ENCODE data around the gene CHMP5.

CHMP5 gene

DNA sequence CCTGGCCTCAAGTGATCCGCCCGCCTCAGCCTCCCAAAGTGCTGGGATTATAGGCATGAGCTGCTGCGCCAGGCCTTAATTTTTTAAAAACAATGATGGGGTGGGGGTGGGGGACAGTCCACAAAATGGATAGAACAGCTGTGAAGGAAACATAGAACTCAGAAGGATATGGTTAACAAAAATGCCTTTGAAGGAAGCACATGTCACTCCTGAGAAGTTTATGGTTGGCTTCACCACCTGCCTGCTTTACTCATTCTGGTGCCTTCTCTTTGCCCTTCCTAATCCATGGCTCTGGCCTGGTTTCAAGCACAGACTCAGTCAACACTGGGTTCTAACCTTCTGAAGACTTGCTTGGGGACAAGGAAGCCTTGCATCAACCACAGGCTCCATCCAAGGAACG, 10.6 kb upstream of the CHMP5 start:
- Mint-ChIP-seq H3K4me1 (peaks cover 9 to 10% of the 10 kb centered on the region in 2 donors), H3K27ac (no peak overlapping the region), H3K36me3 (peaks cover 41 to 65% of the 10 kb centered on the region in 2 donors)

GRCh38 chr9:33255014-33255413, 9.8 kb upstream of the CHMP5 start:
- no peaks in the 10 kb centered on the region for H3K27me3 Mint-ChIP-seq
- peaks cover 44 to 67% of the 10 kb centered on the region in 2 donors for H3K36me3 Mint-ChIP-seq
- H3K4me3 Mint-ChIP-seq: no peak overlapping the region
- H3K9me3 Mint-ChIP-seq: no peaks in the 10 kb centered on the region
- no peak for ATAC-seq (replicated peaks)
- no peak overlapping the region for H3K27ac Mint-ChIP-seq
- no peak for DNase-seq
- peaks cover 3 to 7% of the 10 kb centered on the region in 2 donors for H3K4me1 Mint-ChIP-seq

More for the DNA sequence above, 10.6 kb upstream of the CHMP5 start:
- no peak overlapping the region for H3K4me3 Mint-ChIP-seq
- H3K27me3 Mint-ChIP-seq: no peaks in the 10 kb centered on the region
- no peaks in the 10 kb centered on the region for H3K9me3 Mint-ChIP-seq
- no peak for ATAC-seq (replicated peaks)
- no peak for DNase-seq

DNA sequence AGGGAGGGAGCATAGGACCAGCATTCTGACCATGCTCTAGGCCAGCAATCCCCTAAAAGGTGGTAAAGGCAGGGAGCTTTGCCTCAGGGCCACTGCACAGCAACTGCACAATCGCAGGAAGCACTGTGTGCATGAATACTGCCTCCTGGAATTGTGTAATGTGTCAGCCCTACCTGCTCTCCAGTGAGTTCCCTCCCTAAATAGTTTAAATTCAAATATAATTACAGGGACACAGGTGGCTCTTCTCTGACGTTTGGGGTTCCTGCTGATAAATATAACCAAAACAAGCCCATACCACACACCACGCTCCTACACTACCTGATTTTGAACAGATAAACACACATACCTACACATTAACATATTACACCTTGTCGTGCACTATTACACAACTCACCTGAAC, 9.4 kb upstream of the CHMP5 start:
- no peak overlapping the region for H3K27ac Mint-ChIP-seq
- no peak for DNase-seq
- H3K27me3 Mint-ChIP-seq: no peaks in the 10 kb centered on the region
- peaks cover 48 to 69% of the 10 kb centered on the region in 2 donors for H3K36me3 Mint-ChIP-seq
- H3K4me3 Mint-ChIP-seq: no peak overlapping the region
- no peaks in the 10 kb centered on the region for H3K9me3 Mint-ChIP-seq
- no peak for ATAC-seq (replicated peaks)
- H3K4me1 Mint-ChIP-seq: peaks cover 4 to 9% of the 10 kb centered on the region in 2 donors

- Mint-ChIP-seq H3K9me3 (no peaks in the 10 kb centered on the region), H3K36me3 (peaks cover 48 to 65% of the 10 kb centered on the region in 2 donors), H3K27me3 (no peaks in the 10 kb centered on the region), H3K4me3 (no peak overlapping the region), H3K27ac (no peak overlapping the region), H3K4me1 (peaks cover 4 to 11% of the 10 kb centered on the region in 2 donors)
- ATAC-seq (replicated peaks): no peak
- no peak for DNase-seq
Measured at GRCh38 chr9:33256236-33256635, 8.6 kb upstream of the CHMP5 start.

DNA sequence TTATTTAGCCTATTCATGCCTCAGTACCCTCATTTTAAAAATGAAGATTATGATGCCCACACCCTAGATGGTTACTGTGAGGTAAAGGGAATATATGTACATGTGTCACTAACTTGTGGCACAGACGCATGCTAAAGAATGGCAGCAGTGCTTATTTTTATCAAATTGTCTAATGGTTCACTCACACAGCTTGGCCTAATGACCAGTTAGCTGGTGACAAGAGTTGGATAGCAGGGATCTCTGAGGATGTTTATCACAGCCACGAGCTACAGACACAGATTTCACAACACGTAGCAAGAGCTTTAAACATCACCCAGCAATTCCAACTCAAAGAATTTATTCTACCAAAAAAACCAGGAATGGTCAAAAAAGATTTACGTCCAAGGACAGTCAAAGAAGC, 7.6 kb upstream of the CHMP5 start:
- no peak overlapping the region for H3K27ac Mint-ChIP-seq
- ATAC-seq (replicated peaks) (no peak), DNase-seq (no peak)
- H3K4me3 Mint-ChIP-seq: no peak overlapping the region
- no peaks in the 10 kb centered on the region for H3K9me3 Mint-ChIP-seq
- H3K4me1 Mint-ChIP-seq: peaks cover 4 to 11% of the 10 kb centered on the region in 2 donors
- peaks cover 48 to 65% of the 10 kb centered on the region in 2 donors for H3K36me3 Mint-ChIP-seq
- no peaks in the 10 kb centered on the region for H3K27me3 Mint-ChIP-seq

DNA sequence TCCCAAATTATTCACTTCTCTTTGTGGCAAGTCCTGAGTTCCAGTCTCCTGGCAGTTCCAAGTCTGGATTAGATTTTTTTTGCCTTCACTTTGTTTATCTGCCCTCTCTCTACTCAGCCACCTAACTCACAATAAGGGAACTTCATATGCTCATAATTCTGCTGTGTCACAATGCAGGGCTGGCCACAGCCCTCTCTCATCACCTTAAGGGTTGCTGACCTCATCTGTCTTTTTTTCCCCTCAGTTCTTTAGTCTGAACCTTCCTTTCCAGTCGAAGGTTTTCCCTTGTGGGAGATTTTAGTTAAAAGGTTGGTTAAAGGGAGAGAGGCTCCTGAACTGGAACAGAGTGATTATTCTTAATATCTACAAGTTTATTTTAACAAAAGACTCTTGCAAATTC, 4.5 kb upstream of the CHMP5 start:
- peaks cover 19 to 33% of the 10 kb centered on the region in 2 donors for H3K4me1 Mint-ChIP-seq
- no peaks in the 10 kb centered on the region for H3K27me3 Mint-ChIP-seq
- H3K4me3 Mint-ChIP-seq: no peak overlapping the region
- H3K27ac Mint-ChIP-seq: no peak overlapping the region
- H3K36me3 Mint-ChIP-seq: peaks cover 45 to 60% of the 10 kb centered on the region in 2 donors
- no peaks in the 10 kb centered on the region for H3K9me3 Mint-ChIP-seq
- no peak for DNase-seq
- ATAC-seq (replicated peaks): no peak

- Mint-ChIP-seq H3K36me3 (peaks cover 47 to 56% of the 10 kb centered on the region in 2 donors), H3K9me3 (no peaks in the 10 kb centered on the region), H3K27me3 (no peaks in the 10 kb centered on the region), H3K4me1 (peaks cover 30 to 55% of the 10 kb centered on the region in 2 donors), H3K4me3 (peak overlapping the region; percentile 92 to 93), H3K27ac (peak overlapping the region; percentile 96)
- ATAC-seq (replicated peaks) (peak; percentile 12 to 18), DNase-seq (no peak)
Measured at GRCh38 chr9:33263131-33264002, 1.5 kb upstream of the CHMP5 start.

DNA sequence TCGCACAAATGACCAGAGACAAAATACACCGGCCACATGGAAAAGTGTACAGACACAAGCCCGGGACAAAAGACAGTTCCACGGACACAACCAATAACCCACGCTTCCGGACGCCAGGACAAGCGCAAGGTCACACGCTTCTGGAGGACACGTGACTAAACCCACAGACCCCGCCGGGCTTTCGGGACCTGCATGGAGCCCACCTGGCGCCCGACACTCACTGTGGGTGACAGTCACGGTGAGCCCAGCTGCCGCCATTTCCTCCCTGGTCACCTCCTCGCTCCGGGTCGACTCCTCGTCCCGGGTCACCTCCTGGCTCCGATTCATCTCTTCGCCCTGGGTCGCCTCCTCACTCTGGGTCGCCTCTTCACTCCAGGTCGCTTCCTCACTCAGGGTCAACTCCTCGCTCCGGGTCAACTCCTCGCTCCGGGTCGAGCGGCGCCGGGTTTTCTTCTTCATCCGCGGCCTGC, 811 bp upstream of the CHMP5 start:
- Mint-ChIP-seq H3K4me1 (peaks cover 30 to 55% of the 10 kb centered on the region in 2 donors), H3K27ac (peak overlapping the region; percentile 96), H3K27me3 (no peaks in the 10 kb centered on the region), H3K36me3 (peaks cover 40 to 49% of the 10 kb centered on the region in 2 donors), H3K9me3 (no peaks in the 10 kb centered on the region), H3K4me3 (peak overlapping the region; percentile 92 to 93)
- peak; percentile 28 to 35 for ATAC-seq (replicated peaks)
- DNase-seq: no peak

DNA sequence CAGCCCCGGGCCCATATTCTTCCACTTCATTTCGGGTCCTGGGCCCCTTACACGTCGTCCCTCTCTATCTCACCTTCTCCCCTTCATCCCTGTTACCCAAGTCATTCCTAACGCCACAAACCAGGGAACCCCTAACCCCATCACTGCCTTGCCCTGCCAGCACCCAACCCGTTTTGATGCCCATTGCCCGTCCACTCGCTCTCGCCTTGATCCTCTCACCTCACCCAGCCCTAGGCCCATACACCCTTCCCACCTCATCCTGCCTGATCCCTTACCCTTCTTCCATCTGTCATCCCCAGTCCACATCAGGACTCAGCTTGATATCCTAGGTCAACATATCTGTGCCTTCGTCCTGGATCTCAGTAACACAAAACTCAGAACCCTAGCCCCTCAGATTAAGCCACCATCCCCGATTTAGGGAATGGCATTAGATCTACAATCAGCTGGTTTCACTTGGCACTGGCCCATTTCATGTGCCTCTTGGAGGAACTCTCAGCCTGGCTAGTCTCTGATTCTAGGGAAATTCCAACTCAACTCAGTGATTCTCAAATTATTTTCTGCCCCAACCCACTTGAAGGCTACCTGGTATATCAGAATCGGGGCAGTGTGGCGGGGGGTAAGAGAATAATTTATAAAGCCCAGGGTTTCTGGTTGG, 489 bp downstream of the CHMP5 start:
- peak overlapping the region; percentile 92 to 93 for H3K4me3 Mint-ChIP-seq
- peaks cover 30 to 37% of the 10 kb centered on the region in 2 donors for H3K36me3 Mint-ChIP-seq
- H3K27ac Mint-ChIP-seq: peak overlapping the region; percentile 93
- no peak for ATAC-seq (replicated peaks)
- no peak for DNase-seq
- no peaks in the 10 kb centered on the region for H3K27me3 Mint-ChIP-seq
- H3K9me3 Mint-ChIP-seq: no peaks in the 10 kb centered on the region
- H3K4me1 Mint-ChIP-seq: peaks cover 30 to 47% of the 10 kb centered on the region in 2 donors

GRCh38 chr9:33267151-33267767, 2.4 kb downstream of the CHMP5 start:
- peaks cover 37 to 44% of the 10 kb centered on the region in 2 donors for H3K36me3 Mint-ChIP-seq
- peaks cover 29 to 52% of the 10 kb centered on the region in 2 donors for H3K4me1 Mint-ChIP-seq

GRCh38 chr9:33270146-33270545, 5.3 kb downstream of the CHMP5 start:
- Mint-ChIP-seq H3K27me3 (no peaks in the 10 kb centered on the region), H3K36me3 (peaks cover 25 to 41% of the 10 kb centered on the region in 2 donors), H3K4me1 (peaks cover 16 to 32% of the 10 kb centered on the region in 2 donors), H3K4me3 (no peak overlapping the region), H3K27ac (no peak overlapping the region), H3K9me3 (no peaks in the 10 kb centered on the region)
- ATAC-seq (replicated peaks): no peak
- DNase-seq: no peak

More at GRCh38 chr9:33267151-33267767, 2.4 kb downstream of the CHMP5 start:
- H3K4me3 Mint-ChIP-seq: no peak overlapping the region
- H3K9me3 Mint-ChIP-seq: no peaks in the 10 kb centered on the region
- no peak for DNase-seq
- no peaks in the 10 kb centered on the region for H3K27me3 Mint-ChIP-seq
- peak overlapping the region; percentile 10 for H3K27ac Mint-ChIP-seq
- ATAC-seq (replicated peaks): no peak

DNA sequence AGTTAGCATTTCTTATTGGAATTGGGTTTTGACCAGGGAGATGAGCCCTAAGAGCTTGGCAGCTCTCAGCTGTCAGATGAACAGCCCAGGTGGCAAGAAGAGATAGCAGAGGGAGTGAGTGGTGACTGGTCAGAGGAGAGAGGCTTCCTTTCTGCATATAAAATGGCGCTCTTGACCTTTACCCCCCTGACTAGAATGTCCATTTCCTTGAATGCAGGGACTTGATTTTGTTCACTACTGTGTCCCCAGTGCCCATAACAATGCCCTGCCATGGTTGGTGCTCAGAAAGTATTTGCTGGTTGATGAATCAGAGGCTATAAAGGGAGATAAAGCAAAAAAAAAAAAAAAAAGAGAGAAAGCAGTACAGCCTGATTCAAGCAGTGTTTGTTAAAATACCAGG, 7.2 kb downstream of the CHMP5 start:
- no peaks in the 10 kb centered on the region for H3K27me3 Mint-ChIP-seq
- H3K4me1 Mint-ChIP-seq: peaks cover 4 to 14% of the 10 kb centered on the region in 2 donors
- ATAC-seq (replicated peaks): no peak
- H3K9me3 Mint-ChIP-seq: no peaks in the 10 kb centered on the region
- H3K4me3 Mint-ChIP-seq: no peak overlapping the region
- DNase-seq: no peak
- H3K36me3 Mint-ChIP-seq: peaks cover 21 to 44% of the 10 kb centered on the region in 2 donors
- peak overlapping the region; percentile 74 for H3K27ac Mint-ChIP-seq

DNA sequence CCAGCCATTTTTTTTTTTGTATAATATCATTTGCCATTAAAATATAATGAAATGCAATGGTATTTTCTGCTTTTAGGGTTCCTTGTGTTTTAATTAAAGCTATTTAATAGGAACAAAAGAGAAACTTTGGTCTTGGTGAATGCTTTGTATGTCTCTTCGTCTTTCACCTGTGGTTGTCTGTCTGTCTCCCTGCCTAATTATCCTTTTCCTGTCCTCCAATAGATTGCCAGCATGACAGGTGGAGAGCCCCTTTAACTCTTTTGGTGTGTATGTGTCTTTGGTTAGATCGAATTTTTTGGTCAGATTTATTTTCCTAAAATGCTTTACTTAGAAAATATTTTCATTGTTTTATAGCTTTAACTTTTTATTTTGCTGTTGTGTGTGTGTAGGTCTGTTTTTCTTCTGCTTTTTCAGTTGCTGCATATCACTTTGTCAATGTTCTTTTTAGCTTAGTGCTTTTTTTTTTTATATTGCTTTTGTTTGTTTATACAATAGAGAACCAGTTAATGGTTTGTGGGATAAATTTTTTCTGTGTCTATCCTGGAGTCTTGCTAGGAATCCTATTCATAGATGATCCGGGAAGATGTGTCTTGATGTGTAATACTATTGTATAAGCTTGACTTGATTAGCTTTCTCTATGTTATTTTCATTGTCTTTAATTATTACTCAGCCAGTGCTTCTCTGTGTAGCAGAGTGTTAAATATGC, 8.6 kb downstream of the CHMP5 start:
- no peak for ATAC-seq (replicated peaks)
- no peak for DNase-seq
- H3K4me1 Mint-ChIP-seq: peaks cover 0 to 7% of the 10 kb centered on the region in 2 donors
- no peak overlapping the region for H3K4me3 Mint-ChIP-seq
- H3K27ac Mint-ChIP-seq: no peak overlapping the region
- no peaks in the 10 kb centered on the region for H3K9me3 Mint-ChIP-seq
- H3K36me3 Mint-ChIP-seq: peaks cover 28 to 49% of the 10 kb centered on the region in 2 donors
- no peaks in the 10 kb centered on the region for H3K27me3 Mint-ChIP-seq

GRCh38 chr9:33273972-33274328, 9.1 kb downstream of the CHMP5 start:
- Mint-ChIP-seq H3K27ac (no peak overlapping the region), H3K4me1 (peaks cover 0 to 7% of the 10 kb centered on the region in 2 donors), H3K9me3 (no peaks in the 10 kb centered on the region), H3K36me3 (peaks cover 29 to 49% of the 10 kb centered on the region in 2 donors), H3K4me3 (no peak overlapping the region), H3K27me3 (no peaks in the 10 kb centered on the region)
- no peak for DNase-seq
- ATAC-seq (replicated peaks): no peak
